ENCODE data around the gene UBE2D2.

- TF ChIP-seq CTCF (conservative IDR thresholded peaks at IDR 0.05; ENCODE audit: low read length) (no peak), EZH2phosphoT487 (IDR thresholded peaks at IDR 0.05; ENCODE audit: borderline replicate concordance, low read depth, low read length) (no peak)
These were observed 116.0 kb downstream of the UBE2D2 start for GRCh38 chr5:139676951-139677735.
